ENCODE measurements around the gene PIP5K1C. TPM values are rescaled to one million over a fixed set of nuclear protein-coding genes. Genes with fewer than 3 reads are reported as not detected.

Gene PIP5K1C
- total and polyA plus RNA-seq, 10 of the 15 experiments (the other 5 are each of a cell fraction or from before 2014, with no cell fraction given), result 0.39 to 19.6 (median 5.3) TPM

DNA sequence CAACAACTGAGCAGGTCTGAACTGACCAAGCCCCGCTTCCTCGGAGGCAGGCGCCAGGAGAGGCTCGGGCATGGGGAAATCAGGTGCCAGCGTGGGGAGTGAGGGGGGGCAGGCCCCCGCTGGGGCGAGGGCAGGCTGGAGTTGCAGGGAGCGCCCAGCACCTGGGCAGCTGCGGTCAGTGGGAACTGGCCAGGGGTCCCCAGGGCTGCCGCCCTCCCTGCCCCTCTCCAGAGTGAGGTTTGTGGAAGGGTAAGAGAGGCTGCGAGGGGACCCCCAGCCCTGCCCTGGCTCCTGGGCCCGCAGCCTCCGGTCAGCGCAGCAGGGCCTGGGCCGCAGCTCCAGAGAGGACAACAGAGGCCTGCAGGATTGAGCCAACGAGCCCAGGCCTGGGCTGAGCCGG, 32.5 kb downstream of the PIP5K1C start:
- intact Hi-C loops (cut with micrococcal nuclease; ENCODE audit: unreplicated experiment), result no loop called here
- no peaks in the 10 kb centered on the region for H3K27me3 ChIP-seq (replicated peaks in 1 of 2; ENCODE audit: control insufficient read depth in 2 of 2, insufficient read depth in 2 of 2, low read length in 1 of 2)
- no peaks in the 10 kb centered on the region; the same call in 1 of the 2 replicates for H4K20me1 ChIP-seq (ENCODE audit: control insufficient read depth, insufficient read depth)
- ATAC-seq (no peak), FAIRE-seq (no peak), DNase-seq (ENCODE audit: low read depth, low spot score) (no peak)
- peaks cover 0 to 4% of the 10 kb centered on the region in 2 experiments; a peak in 2 of 4 replicates for H3K36me3 ChIP-seq (ENCODE audit: control insufficient read depth in 2 of 2, insufficient read depth in 2 of 2, low read length in 1 of 2)
- H3K9ac ChIP-seq (ENCODE audit: control insufficient read depth, insufficient read depth, low read length), result no peak overlapping the region
- SMC1A ChIA-PET (ENCODE audit: uncharacterized antibody, unreplicated experiment), result interaction anchor here (0.5 kb wide), 1 partner anchor 93 kb away, joined by 3 read pairs; no protein-coding TSS in a partner anchor
- no peak overlapping the region for H2AFZ ChIP-seq (ENCODE audit: control insufficient read depth, low read depth, low read length)
- no peak overlapping the region for H3K4me3 ChIP-seq
- in situ Hi-C loops (cut with MboI), result loop anchor here (10.0 kb wide), 1 partner anchor 537 kb away; no protein-coding TSS in a partner anchor
- no peaks in the 10 kb centered on the region for H3K9me3 ChIP-seq (replicated peaks; ENCODE audit: control insufficient read depth, insufficient read depth, low read length)
- TF ChIP-seq NR2F1 (conservative IDR thresholded peaks at IDR 0.05), result no peak
- no peak for TF ChIP-seq ZNF622 (IDR thresholded peaks at IDR 0.05)
- TF ChIP-seq SKIL (IDR thresholded peaks at IDR 0.05; ENCODE audit: low read depth, poor library complexity, severe bottlenecking), result no peak
- no peak for TF ChIP-seq ZBTB33 (IDR thresholded peaks at IDR 0.05)
- TF ChIP-seq SREBF1 (IDR thresholded peaks at IDR 0.05; ENCODE audit: low read length), result no peak
- TF ChIP-seq HCFC1 (IDR thresholded peaks at IDR 0.05; ENCODE audit: low read length), result no peak
- TF ChIP-seq, protein P1, sequence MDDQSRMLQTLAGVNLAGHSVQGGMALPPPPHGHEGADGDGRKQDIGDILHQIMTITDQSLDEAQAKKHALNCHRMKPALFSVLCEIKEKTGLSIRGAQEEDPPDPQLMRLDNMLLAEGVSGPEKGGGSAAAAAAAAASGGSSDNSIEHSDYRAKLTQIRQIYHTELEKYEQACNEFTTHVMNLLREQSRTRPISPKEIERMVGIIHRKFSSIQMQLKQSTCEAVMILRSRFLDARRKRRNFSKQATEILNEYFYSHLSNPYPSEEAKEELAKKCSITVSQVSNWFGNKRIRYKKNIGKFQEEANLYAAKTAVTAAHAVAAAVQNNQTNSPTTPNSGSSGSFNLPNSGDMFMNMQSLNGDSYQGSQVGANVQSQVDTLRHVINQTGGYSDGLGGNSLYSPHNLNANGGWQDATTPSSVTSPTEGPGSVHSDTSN (IDR thresholded peaks at IDR 0.05; ENCODE audit: insufficient replicate concordance, low read depth, low read length), result no peak
- TF ChIP-seq, protein P2, sequence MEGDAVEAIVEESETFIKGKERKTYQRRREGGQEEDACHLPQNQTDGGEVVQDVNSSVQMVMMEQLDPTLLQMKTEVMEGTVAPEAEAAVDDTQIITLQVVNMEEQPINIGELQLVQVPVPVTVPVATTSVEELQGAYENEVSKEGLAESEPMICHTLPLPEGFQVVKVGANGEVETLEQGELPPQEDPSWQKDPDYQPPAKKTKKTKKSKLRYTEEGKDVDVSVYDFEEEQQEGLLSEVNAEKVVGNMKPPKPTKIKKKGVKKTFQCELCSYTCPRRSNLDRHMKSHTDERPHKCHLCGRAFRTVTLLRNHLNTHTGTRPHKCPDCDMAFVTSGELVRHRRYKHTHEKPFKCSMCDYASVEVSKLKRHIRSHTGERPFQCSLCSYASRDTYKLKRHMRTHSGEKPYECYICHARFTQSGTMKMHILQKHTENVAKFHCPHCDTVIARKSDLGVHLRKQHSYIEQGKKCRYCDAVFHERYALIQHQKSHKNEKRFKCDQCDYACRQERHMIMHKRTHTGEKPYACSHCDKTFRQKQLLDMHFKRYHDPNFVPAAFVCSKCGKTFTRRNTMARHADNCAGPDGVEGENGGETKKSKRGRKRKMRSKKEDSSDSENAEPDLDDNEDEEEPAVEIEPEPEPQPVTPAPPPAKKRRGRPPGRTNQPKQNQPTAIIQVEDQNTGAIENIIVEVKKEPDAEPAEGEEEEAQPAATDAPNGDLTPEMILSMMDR (IDR thresholded peaks at IDR 0.05 in 2 of 3, conservative IDR thresholded peaks at IDR 0.05 in 1 of 3; ENCODE audit: control insufficient read depth in 2 of 3, extremely low read depth in 1 of 3, insufficient read depth in 1 of 3, low read depth in 3 of 3, low read length in 3 of 3), result no peak
- TF ChIP-seq MTA2 (IDR thresholded peaks at IDR 0.05; ENCODE audit: low read depth), result no peak
- TF ChIP-seq SMC3 (IDR thresholded peaks at IDR 0.05; ENCODE audit: borderline replicate concordance, low read length), result no peak
- TF ChIP-seq NFYB (IDR thresholded peaks at IDR 0.05; ENCODE audit: insufficient read depth, low read depth, low read length), result no peak
- no peak for TF ChIP-seq EZH2 (IDR thresholded peaks at IDR 0.05; ENCODE audit: borderline replicate concordance, control insufficient read depth, low read depth, low read length)
- TF ChIP-seq PAX8 (IDR thresholded peaks at IDR 0.05), result no peak
- no peak for TF ChIP-seq ZNF274 (IDR thresholded peaks at IDR 0.05; ENCODE audit: insufficient read depth, insufficient read length)
- no peak for TF ChIP-seq TCF3 (IDR thresholded peaks at IDR 0.05; ENCODE audit: borderline replicate concordance, insufficient read depth, low read depth, low read length)
- no peak for TF ChIP-seq SIX5 (IDR thresholded peaks at IDR 0.05; ENCODE audit: low read depth, low read length, severe bottlenecking)
- TF ChIP-seq NFYA (IDR thresholded peaks at IDR 0.05; ENCODE audit: borderline replicate concordance, low read depth, low read length), result no peak
- TF ChIP-seq FOXK2 (IDR thresholded peaks at IDR 0.05), result no peak
- no peaks in the 10 kb centered on the region for H3K79me2 ChIP-seq (ENCODE audit: control insufficient read depth, insufficient read depth, low read length)
- no TSS peak for BruUV-seq (replicated peaks)
- 91% methylated on average over 17 of the region's 17 CpGs for WGBS (ENCODE audit: insufficient coverage, insufficient replicate concordance, low lambda C conversion rate, missing lambda C conversion rate)
- RAD21 ChIA-PET (ENCODE audit: unreplicated experiment), result interaction anchor here (0.5 to 2.2 kb wide), 2 partner anchors 31 to 35 kb away, joined by 4 to 6 read pairs; no protein-coding TSS in a partner anchor
- no peak overlapping the region for H3K4me2 ChIP-seq (ENCODE audit: control insufficient read depth, insufficient read depth)
- no peak overlapping the region for H3K27ac ChIP-seq (ENCODE audit: control insufficient read depth, insufficient read depth)
- CTCF ChIA-PET, result interaction anchor here (0.7 to 3.8 kb wide), 2 partner anchors 33 to 35 kb away, joined by 3 to 15 read pairs; no protein-coding TSS in a partner anchor
- peaks cover 26% of the 10 kb centered on the region for H3K4me1 ChIP-seq (ENCODE audit: control insufficient read depth, insufficient read depth, low read length)
- POLR2A ChIA-PET, result interaction anchor here (1.7 kb wide), 1 partner anchor 31 kb away, joined by 5 read pairs; no protein-coding TSS in a partner anchor
